Pons (tissue), 1 donor: Measurements from ENCODE around the gene SH3PXD2A.

Experiments used
- DNase-seq: peaks from one replicate; pipeline ENCODE4 v3.0.0-alpha.2; 2016; ENCODE audit warnings: low spot score

SH3PXD2A gene

GRCh38 chr10:103706047-103706446 is 149.3 kb downstream of the SH3PXD2A start:
- DNase-seq = no peak

GRCh38 chr10:103703941-103704919 is 151.1 kb downstream of the SH3PXD2A start:
- DNase-seq = no peak

- no peak for DNase-seq
Observed at GRCh38 chr10:103701380-103702222, 153.8 kb downstream of the SH3PXD2A start.

GRCh38 chr10:103700436-103700715 is 155.0 kb downstream of the SH3PXD2A start:
- no peak for DNase-seq

- DNase-seq = peak; percentile 95
Observed at GRCh38 chr10:103699611-103700435, 155.6 kb downstream of the SH3PXD2A start.

- DNase-seq = no peak
Observed at GRCh38 chr10:103698266-103698665, 157.1 kb downstream of the SH3PXD2A start.

GRCh38 chr10:103697787-103698186 is 157.6 kb downstream of the SH3PXD2A start:
- DNase-seq = no peak

GRCh38 chr10:103696411-103697145 is 158.8 kb downstream of the SH3PXD2A start:
- DNase-seq = peak; percentile 75

GRCh38 chr10:103696094-103696410 is 159.3 kb downstream of the SH3PXD2A start:
- DNase-seq = no peak

- no peak for DNase-seq
Observed at GRCh38 chr10:103695584-103696005, 159.8 kb downstream of the SH3PXD2A start.

GRCh38 chr10:103693812-103694205 is 161.6 kb downstream of the SH3PXD2A start:
- no peak for DNase-seq

GRCh38 chr10:103692952-103693811 is 162.2 kb downstream of the SH3PXD2A start:
- no peak for DNase-seq

- DNase-seq = no peak
Observed at GRCh38 chr10:103692436-103692951, 162.9 kb downstream of the SH3PXD2A start.

- DNase-seq = no peak
Observed at GRCh38 chr10:103691723-103692435, 163.5 kb downstream of the SH3PXD2A start.

- no peak for DNase-seq
Observed at GRCh38 chr10:103691267-103691666, 164.1 kb downstream of the SH3PXD2A start.

- DNase-seq = peak; percentile 93
Observed at GRCh38 chr10:103690281-103690680, 165.1 kb downstream of the SH3PXD2A start.

- DNase-seq = no peak
Observed at GRCh38 chr10:103688491-103688890, 166.9 kb downstream of the SH3PXD2A start.

GRCh38 chr10:103687718-103688117 is 167.7 kb downstream of the SH3PXD2A start:
- no peak for DNase-seq

GRCh38 chr10:103687172-103687571 is 168.2 kb downstream of the SH3PXD2A start:
- no peak for DNase-seq
